Endothelial cell (in vitro differentiated cells): ENCODE results near the gene TAP2. TPM values are rescaled to one million over a fixed set of nuclear protein-coding genes. Genes with fewer than 3 reads are reported as not detected.

Experiments
- DNase-seq: peaks from one replicate; pipeline ENCODE4 v3.0.0; 2021; ENCODE audit warnings: low spot score
- H3K27ac Mint-ChIP-seq: one replicate; pipeline ENCODE4 v1.8.0; 2021; ENCODE audit warnings: mixed read lengths, inconsistent platforms; ENCODE audit not compliant: unreplicated experiment
- H3K27me3 Mint-ChIP-seq: one replicate; pipeline ENCODE4 v1.8.0; 2021; ENCODE audit warnings: mild to moderate bottlenecking, moderate library complexity, mixed read lengths, inconsistent platforms; ENCODE audit not compliant: unreplicated experiment
- H3K36me3 Mint-ChIP-seq: one replicate; pipeline ENCODE4 v1.8.0; 2021; ENCODE audit warnings: mild to moderate bottlenecking, low read depth, mixed read lengths, inconsistent platforms; ENCODE audit not compliant: unreplicated experiment
- H3K4me1 Mint-ChIP-seq: one replicate; pipeline ENCODE4 v1.8.0; 2021; ENCODE audit warnings: mild to moderate bottlenecking, mixed read lengths, inconsistent platforms; ENCODE audit not compliant: unreplicated experiment
- H3K4me3 Mint-ChIP-seq: one replicate; pipeline ENCODE4 v1.8.0; 2021; ENCODE audit warnings: mild to moderate bottlenecking, mixed read lengths, inconsistent platforms; ENCODE audit not compliant: unreplicated experiment
- H3K9me3 Mint-ChIP-seq: one replicate; pipeline ENCODE4 v1.8.0; 2021; ENCODE audit warnings: mixed read lengths, inconsistent platforms; ENCODE audit not compliant: unreplicated experiment
- total RNA-seq: library from RNA; stranded (reverse); fragmentation: NEBNext Ultra II Directional; extraction: Animal tissue kit (Norgen Biotek cat#: 25700); gene quantifications from one replicate; pipeline ENCODE4 v1.2.1, GENCODE V29; 2021; ENCODE audit not compliant: unreplicated experiment
- TF ChIP-seq, protein P1 (sequence below): fragments of 200-600 bp; sonication (generic); IDR thresholded peaks from one replicate; pipeline ENCODE4 v1.5.0; 2021; ENCODE audit warnings: antibody characterized with exemption; ENCODE audit not compliant: unreplicated experiment

Gene TAP2
- total RNA-seq, 1 donor from 2014 or later, result 9.2 TPM

DNA sequence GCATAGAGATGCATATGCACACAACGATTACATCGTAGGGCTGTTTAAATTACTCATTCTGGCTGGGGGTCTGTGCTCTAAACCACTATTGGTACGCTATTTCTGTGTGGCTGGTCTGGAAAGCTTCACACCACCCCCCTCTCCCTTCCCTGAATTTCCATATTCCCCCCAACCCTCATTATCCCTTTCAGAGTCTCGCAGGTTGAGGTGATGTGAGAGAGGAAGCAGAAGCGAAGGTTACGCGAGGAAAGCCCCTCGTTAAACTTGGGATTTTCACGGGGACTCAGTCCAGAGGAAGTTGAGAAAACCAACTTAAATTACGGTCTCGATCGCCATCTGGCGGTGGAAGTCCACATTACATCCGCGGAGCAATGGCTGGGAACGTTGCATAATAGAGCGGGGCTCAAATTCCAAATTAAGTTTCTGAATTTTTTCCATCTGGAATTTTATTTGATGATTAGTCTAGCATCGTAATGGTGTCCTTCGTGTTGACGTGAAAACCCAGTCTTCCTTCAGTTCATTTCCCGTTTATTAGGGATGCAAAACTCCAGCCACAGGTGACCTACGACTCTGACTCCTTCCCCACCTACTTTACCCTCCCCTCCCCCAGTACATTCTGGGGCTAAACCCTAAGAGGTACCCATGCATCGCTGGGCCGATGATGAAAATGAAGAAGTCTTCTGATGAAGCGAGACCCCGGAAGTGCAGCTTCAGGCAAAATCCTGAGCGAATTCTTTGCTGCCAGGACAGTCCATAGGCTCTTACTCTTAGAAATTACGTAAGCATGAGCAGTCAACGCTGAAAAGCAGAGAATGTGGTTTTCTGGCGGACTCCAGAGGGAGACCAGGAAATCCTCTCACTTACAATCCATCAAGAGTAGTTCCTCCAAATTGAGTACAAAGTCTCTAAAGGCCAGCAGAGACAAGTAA is 41.4 kb downstream of the TAP2 start:
- Mint-ChIP-seq H3K4me3 (peak overlapping the region; percentile 68), H3K27ac (peak overlapping the region; percentile 64), H3K4me1 (peaks cover 4% of the 10 kb centered on the region), H3K27me3 (peaks cover 2% of the 10 kb centered on the region), H3K36me3 (peaks cover 7% of the 10 kb centered on the region), H3K9me3 (peaks cover 5% of the 10 kb centered on the region)
- TF ChIP-seq, protein P1, sequence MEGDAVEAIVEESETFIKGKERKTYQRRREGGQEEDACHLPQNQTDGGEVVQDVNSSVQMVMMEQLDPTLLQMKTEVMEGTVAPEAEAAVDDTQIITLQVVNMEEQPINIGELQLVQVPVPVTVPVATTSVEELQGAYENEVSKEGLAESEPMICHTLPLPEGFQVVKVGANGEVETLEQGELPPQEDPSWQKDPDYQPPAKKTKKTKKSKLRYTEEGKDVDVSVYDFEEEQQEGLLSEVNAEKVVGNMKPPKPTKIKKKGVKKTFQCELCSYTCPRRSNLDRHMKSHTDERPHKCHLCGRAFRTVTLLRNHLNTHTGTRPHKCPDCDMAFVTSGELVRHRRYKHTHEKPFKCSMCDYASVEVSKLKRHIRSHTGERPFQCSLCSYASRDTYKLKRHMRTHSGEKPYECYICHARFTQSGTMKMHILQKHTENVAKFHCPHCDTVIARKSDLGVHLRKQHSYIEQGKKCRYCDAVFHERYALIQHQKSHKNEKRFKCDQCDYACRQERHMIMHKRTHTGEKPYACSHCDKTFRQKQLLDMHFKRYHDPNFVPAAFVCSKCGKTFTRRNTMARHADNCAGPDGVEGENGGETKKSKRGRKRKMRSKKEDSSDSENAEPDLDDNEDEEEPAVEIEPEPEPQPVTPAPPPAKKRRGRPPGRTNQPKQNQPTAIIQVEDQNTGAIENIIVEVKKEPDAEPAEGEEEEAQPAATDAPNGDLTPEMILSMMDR, result peak; percentile 90
- peak; percentile 73 for DNase-seq

DNA sequence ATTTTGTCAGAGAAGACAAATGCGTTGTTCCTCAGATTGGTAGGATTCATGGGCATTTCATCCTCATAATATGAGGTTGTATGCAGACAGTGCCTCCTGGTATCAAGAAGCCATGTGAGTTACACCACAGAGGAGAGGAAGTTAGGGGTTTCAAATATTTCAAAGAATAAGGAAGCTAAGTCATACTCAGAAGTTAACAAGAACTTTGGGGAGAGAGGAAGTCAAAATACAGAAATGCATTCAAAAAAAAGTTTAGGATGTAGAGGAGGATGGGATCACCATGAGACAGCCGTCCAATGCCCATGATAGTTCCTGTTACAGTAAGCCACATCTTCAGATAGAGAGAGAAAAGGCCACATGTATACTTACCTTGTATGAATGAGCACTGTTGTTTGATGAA is 44.0 kb downstream of the TAP2 start:
- no peak overlapping the region for H3K27ac Mint-ChIP-seq
- peaks cover 5% of the 10 kb centered on the region for H3K9me3 Mint-ChIP-seq
- H3K27me3 Mint-ChIP-seq, result peaks cover 2% of the 10 kb centered on the region
- H3K4me3 Mint-ChIP-seq, result no peak overlapping the region
- TF ChIP-seq, protein P1, result no peak
- DNase-seq, result no peak
- H3K36me3 Mint-ChIP-seq, result peaks cover 7% of the 10 kb centered on the region
- peaks cover 4% of the 10 kb centered on the region for H3K4me1 Mint-ChIP-seq

DNA sequence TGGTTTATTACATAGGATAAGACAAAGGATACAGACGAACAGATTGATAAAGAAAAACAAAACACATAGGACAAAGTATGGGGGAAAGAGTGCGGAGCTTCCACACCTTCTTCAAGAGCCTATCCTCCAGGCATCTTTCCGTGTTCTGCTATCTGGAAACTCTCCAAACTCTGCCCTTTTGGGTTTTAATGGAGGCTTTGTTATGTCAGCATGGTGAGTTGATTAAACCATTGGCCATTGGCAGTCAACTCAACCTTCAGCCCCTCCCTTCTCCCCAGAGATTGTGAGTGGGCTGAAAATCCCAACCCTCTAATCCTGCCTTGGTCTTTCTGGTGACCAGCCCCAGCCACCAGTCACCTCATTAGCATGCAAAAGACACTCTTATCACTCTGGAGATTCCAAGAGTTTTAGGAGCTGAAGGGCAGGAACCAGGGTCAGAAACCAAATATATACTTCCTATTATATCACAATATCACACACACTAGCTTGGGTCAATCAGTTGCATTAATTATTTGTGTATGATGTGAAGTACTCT is 45.6 kb downstream of the TAP2 start:
- Mint-ChIP-seq H3K27ac (no peak overlapping the region), H3K9me3 (no peaks in the 10 kb centered on the region), H3K4me3 (no peak overlapping the region), H3K4me1 (peaks cover 4% of the 10 kb centered on the region), H3K27me3 (no peaks in the 10 kb centered on the region), H3K36me3 (no peaks in the 10 kb centered on the region)
- TF ChIP-seq, protein P1, result no peak
- DNase-seq, result no peak

DNA sequence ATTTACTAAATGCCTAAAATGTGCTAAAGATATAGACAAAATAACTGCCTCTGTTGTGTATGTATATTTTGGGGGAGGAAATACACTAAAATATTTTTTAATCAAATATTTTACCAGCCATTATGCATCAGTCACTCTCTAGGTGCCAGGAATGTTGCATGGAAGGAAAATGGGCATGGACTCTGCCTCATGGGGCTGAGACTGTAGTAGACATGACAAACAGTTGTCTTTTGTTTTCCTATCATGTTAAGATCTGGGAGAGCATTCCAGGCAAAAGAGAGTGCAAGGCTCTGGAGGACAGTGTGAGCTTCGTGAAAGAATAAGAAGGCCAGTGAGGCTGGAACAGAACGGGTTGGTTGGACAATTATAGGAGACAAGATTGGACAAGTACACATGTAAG is 48.2 kb downstream of the TAP2 start:
- Mint-ChIP-seq H3K9me3 (no peaks in the 10 kb centered on the region), H3K27ac (no peak overlapping the region), H3K4me1 (peaks cover 4% of the 10 kb centered on the region)

More for the DNA sequence above, 48.2 kb downstream of the TAP2 start:
- DNase-seq, result no peak
- H3K27me3 Mint-ChIP-seq, result peaks cover 2% of the 10 kb centered on the region
- no peak overlapping the region for H3K4me3 Mint-ChIP-seq
- TF ChIP-seq, protein P1, result no peak
- H3K36me3 Mint-ChIP-seq, result no peaks in the 10 kb centered on the region

Other genes starting within 250 kb of the TAP2 start
- 5.1 TPM for gene HLA-DRB1, start 248.9 kb downstream of the TAP2 start, total RNA-seq
- gene HLA-DQA1, start 201.3 kb downstream of the TAP2 start, total RNA-seq, result not detected
- 22.0 TPM for gene HLA-DQB1, start 172.1 kb downstream of the TAP2 start, total RNA-seq
- gene HLA-DQA2, start 97.3 kb downstream of the TAP2 start, total RNA-seq, result not detected
- 0.31 TPM for gene HLA-DQB2, start 75.2 kb downstream of the TAP2 start, total RNA-seq
- gene HLA-DOB, start 21.7 kb downstream of the TAP2 start, total RNA-seq, result not detected
- 5.2 TPM for gene PSMB8, start 5.3 kb upstream of the TAP2 start, total RNA-seq
- gene TAP1, start 15.0 kb upstream of the TAP2 start, total RNA-seq, result 1.6 TPM
- not detected for gene PSMB9, start 15.5 kb upstream of the TAP2 start, total RNA-seq
- 1.3 TPM for gene HLA-DMB, start 102.3 kb upstream of the TAP2 start, total RNA-seq
- gene HLA-DMA, start 114.4 kb upstream of the TAP2 start, total RNA-seq, result 13.0 TPM
- 186 TPM for gene BRD2, start 129.9 kb upstream of the TAP2 start, total RNA-seq
- 7.3 TPM for gene HLA-DOA, start 170.9 kb upstream of the TAP2 start, total RNA-seq
- 8.5 TPM for gene HLA-DPA1, start 234.9 kb upstream of the TAP2 start, total RNA-seq
- gene HLA-DPB1, start 237.3 kb upstream of the TAP2 start, total RNA-seq, result 14.4 TPM